Hypothalamus (tissue), 51 donors: ENCODE data around the gene TMEM176B.
A peak's percentile ranks its signal among the peaks of the same experiment; 100 is the strongest.

ENCODE experiments used
- DNase-seq, 51 donors: peaks; one replicate each; lab custom pipeline; 2025; lab: John Stamatoyannopoulos, UW

The TMEM176B gene

DNA sequence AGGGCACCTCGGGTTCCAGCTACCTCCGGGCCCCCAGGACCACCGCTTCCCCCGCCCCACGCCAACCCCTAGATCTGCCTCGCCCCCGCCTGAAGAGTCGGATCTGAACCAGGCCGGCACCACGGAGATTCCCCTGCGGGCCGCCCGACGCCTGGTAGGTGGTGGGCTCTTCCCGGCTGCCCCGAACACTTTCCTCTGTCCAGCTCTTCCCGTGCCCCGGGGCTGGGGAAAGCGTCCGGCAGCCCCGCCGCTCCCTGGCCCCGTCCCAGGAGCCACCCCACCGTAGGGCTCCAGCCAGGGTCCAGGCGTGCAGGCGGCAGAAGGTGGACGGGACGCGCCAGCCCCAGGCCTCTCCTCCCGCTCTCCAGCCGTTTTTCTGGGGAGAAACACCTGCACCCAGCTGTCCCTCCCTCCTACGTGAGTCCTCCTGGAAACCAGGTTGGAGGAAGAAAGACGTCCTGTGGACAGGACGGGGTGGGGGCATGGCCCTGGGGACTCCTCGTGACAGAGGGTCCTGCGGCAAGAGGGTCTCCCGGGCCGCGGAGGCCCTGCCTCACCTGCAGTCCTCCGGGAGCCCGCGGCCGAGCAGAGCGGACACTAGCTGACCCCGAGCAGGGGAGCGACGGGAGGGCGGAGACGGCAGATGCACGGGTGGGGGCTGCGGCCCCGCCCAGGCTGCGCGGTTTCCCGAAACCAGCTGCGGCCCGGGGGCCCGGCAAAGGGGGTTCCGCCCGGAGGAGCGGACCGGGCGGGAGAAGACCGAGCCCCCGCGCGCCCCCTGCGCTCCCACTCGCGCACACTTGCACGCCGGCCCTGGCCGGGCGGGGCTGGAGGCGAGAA, at the start of gene TMEM176B:
TSS of gene TMEM176B (minus strand) at position 624 of the 840 bp plus-strand sequence. CDS start 3,795 bp downstream, outside the sequence.
- peak in 26 of 51 donors; percentile 4 to 78 (median 36) for DNase-seq

DNA sequence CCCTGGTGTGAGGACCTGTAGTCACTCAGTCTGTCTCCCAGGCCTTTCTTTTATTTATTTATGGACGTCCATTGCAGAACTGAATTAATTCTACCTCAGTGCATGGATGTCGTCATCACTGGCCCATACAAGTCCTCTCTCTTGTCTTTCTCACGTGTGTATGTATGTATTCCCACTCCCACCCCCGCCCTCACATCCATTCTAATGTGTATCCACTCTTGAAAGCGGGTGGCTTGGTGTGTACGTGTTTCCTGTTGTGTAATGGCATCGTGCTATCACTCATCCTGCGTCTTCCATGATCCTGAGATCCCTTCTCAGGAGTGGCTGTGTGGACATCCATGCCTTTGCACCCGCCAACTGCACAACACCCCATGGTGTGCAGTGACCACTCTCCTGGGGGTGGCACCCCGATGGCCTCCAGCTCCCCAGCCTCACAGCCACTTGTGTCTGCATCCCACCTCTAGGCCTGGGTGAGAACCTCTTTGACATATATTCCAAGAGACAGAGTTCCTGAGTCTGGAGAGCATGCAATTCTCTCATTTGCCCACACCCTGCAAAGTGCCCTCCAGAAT, 49.1 kb upstream of the TMEM176B start:
- no peak for DNase-seq

DNA sequence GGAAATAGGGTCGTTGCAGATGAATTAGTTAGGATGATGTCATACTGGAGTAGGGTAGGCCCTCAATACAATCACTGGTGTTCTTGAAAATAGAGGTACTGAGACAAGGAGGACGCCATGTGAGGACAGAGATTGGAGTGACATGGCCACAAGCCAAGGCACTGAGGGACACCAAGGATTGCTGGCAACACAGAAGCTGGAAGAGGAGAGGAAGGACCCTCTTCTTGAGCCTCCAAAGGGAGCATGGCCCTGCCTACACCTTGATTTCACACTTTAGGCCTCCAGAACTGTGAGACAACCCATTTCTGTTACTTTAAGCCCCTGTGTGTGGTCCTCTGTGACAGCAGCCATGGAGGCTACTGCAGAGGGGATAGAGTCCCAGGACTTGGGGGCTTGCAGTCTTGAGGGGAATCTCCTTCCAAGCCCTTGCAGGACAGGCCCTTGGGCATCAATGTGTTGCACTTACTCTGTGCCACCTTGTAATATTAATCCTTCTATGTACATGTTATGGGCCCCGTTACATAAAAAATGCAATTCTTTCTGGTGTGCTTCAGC, 48.5 kb upstream of the TMEM176B start:
- DNase-seq: no peak

DNA sequence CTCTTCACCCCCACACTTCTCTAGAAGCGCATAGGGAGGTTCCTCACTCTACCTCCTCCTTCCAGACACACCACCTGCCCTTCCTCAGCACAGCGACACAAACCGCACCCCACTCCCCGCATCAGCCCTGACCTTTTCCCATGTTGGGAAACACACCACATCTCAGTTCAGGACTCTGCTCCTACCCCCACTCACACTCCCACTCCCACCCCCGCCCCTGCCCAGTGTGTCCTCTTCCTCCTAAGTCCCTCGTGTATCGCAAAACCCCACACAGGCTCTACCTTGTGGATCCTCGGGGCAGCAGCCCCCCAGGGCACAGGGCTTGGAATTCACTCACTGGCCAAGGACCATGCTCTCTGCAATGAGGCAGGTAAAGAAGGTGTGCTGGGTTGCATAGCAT, 47.9 kb upstream of the TMEM176B start:
- DNase-seq: no peak

DNA sequence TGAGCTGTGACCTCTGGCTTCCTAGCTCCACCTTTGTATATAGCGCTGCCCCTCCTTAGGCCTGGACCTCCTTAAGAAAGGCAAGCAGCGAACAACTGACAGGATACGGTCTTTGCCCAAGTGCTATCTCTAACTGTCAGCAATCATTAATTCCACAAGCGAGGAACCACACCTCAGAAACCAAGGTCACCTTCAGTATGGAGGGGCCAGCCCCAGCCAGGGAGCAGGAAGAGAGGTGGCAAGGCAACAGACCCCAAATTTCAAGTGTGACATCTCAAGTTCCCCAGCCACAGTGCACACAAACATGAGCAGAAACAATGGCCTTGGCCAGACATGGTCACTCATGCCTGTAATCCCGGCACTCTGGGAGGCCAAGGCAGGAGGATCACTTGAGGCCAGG, 47.4 kb upstream of the TMEM176B start:
- DNase-seq: no peak

DNA sequence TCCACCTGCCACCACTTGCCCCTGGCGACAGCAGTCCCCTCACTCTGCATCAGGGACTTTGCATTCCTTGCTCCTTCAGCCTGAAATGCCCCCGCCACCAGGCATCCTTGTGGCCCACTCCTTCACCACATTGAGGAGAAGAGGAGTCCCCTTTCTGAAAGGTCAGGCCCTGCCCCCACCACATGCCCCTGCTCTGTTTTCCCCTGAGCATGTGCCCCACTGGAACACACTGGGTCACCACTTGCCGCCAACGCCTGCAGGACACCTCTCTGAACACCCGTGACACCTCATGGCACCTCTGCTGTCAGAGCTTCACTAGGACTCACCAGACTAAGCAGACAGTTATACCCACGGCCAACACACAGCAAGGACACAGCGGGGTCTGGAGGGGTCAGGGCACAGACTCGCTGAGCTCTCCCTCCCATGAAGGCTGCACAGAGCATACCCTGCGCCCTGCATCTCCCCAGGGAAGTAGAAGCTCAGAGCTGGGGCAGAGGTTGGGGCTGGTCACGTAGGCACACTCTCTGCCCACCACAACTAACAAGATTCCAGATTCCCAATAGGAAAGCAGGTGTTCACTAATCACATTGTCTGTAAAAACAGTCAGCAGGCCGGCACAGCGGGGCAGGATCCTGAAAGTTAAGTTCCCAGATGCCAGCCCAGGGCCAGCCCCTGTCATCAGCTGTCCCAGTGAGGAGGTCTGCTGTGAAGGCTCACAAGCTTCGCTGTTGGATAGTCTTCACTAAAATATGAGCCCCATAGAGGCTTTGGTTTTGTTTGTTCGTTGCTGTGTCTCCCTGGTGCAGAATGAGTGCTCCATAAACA, 46.3 kb upstream of the TMEM176B start:
- DNase-seq: no peak

DNA sequence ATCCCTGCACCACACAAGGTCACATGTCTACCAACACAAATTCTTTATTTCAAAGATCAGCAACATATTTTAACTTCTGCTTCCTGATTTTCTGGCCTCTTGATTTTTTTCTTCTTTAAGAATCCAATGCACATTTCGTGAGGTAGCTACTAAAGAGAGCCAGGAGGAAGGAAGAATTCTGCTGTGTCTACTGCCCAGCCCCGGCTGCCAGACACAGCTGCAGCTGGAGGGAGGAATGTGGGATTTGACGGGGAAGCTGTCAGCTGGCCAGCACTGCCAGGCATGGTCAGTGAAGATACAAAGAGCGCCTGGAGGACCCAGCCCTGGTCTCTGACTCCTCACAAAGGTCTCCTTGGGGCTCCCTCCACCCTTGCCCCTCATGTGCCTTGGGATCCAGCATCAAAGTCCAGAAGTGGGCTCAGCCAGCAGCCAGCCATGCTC, 45.3 kb upstream of the TMEM176B start:
- peak in 23 of 51 donors; percentile 1 to 54 (median 19) for DNase-seq

DNA sequence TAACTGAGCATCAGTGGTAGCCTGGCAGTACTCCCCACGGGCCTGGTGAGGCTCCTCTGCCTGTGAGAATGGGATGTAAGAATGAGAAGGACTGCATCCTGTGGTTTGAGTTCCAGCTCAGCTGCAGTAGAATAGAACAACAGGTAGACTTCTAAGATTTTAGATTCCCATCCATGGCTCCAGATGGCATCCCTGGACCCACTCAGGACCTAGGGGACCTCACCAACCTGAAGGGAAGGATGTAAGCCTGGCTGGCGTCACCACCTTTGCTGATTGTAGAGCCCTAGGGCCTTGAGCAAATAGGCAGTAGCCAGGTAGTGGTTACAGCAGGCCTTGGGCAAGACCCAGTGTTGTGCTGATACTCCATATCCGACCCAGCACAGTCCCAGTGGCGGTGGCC, 42.6 kb upstream of the TMEM176B start:
- no peak for DNase-seq

DNA sequence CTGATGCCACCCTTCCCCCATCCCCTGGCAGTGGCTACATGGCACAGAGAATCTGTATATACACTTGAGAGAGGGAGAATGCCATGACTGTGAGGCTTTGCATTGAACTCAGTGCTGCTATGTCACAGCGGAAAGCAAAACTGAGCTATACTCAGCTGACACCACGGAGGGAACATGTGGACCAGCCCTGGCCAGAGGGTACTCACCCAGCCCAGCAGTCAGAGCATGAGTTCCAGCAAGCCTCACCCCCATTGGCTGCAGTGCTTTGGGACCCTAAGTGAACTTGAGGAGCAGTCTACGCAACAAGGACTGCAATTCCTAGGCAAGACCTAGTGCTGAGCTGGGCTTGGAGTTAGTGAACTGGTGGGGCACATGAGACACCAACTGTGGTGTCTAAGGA, 41.9 kb upstream of the TMEM176B start:
- no peak for DNase-seq

DNA sequence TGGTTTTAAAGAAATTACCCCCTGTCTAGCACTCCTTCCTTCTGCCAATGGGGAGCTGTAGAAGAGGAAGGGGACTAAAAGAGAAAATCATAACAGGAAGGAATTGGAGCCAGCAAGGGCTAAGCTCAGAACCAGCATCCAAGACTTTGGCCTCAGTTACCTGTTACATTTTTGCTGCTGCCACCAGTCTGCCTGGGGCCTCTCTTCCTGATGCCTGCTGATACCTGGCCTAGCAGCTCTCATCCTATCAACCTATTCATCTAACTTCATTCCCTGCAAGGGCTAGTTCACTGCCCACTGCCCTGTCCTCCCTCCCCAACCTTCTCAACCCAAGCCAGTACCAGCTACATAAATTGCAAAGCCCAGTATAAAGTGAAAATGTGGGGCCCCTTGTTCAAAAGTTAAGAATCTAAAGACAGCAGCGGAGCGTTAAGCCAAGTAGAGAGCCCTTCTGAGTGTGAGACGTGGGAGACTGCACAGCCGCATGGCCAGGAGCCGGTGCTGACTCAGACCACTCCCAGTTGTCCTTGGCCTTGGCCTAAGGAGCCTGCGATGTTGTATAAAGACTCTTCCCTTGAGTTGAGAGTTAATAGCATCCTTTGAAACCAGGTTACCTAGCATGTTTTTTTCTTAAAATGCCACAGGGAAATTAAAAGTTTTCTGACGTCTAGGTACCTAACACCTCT, 38.9 kb upstream of the TMEM176B start:
- no peak for DNase-seq

DNA sequence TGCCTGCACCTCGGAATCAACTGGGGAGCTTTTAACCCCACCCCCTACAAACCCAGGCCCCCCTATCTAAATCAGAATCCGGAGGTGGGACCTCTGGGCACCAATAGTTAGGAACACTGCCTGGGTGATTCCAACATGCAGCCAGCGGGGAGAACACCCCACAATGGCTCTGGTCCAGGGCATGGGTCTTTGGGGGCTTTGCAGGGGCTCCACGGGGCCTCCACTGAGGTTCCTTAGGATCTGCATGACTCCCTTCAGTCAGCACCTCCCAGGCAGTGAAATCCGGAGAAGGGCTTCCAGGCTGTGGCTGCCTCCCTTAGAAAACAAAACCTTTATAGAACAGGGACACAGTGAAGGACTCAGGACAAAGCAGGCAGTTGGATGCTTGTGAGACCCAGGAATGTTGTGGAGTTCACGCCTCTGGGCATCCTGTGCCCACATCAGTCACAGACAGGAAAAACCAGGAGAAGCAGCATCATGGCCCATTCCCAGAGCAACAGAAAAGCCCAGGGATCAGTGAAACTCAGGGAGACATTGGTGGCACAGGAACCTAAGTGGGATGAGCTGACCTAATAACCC, 35.6 kb upstream of the TMEM176B start:
- DNase-seq: no peak

DNA sequence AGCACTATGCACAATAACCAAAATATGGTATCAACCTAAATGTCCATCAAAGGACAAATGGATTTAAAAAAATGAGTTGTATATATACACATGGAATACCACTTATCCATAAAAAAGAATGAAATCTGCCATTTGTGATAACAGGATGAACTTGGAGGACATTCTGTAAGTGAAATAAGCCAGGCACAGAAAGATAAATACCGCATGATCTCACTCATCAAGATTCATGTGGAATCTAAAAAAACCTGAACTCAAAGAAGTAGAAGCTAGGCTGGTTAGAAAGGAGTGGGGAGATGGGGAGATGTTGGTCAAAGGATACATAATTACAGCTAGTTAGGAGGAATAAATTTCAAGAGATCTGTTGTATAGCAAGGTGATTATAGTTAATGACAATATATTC, 34.9 kb upstream of the TMEM176B start:
- DNase-seq: no peak

DNA sequence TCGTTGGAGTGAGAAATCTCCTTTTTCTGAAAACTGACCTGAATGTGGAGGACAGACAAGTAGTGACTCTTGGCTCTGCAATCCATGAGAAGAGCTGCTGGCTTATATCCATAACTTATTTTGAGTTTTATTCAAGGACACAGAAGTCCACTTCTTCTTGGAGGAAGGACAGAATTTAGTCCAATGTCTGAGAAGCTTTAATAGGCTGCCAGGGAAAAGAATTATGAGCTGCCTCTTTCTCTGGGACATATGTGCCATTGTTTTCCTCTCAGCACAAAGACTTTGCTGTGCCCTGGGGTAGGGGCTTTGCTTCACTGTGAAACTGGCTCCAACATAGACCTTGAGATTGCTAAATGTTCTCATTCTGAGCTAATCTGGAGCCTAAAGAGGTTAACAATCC, 31.7 kb upstream of the TMEM176B start:
- DNase-seq: peak in 1 of 51 donors; percentile 7

DNA sequence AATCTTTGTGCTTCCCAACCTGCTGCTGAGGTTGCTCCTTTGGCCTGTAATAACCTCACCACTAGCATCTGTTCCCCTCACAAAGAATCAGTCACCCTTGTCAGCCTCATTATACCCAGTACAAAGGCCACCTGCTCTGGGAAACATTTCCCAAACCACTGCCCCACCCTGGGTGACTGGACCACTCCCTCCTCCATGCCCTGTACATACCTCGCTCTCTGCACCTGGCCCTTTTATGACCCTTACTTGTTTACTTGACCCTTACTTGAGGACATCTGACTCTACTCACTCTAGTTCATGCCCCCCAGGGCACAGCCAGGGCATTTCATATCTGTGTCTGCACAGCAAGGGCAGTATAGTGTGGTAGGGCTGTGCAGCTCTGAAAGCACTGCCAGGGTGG, 30.8 kb upstream of the TMEM176B start:
- no peak for DNase-seq

DNA sequence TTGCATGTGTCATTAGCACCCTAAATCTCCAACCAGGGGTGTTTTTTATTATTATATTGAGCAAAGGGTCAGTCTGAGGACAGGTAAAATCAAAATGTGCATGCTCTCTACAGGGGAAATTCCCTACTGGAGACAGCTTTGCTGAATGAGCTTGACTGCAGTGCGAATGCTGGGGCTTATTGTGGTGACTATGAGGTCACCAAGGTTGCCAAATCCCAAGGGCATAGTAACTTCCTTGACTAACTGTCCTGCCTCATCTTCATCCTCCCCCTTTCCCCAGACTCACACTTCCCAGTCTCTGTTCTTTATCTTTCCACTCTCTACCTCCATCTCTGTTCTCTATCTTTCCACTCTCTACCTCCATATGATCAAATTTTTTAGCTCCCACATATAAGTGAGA, 29.3 kb upstream of the TMEM176B start:
- no peak for DNase-seq

DNA sequence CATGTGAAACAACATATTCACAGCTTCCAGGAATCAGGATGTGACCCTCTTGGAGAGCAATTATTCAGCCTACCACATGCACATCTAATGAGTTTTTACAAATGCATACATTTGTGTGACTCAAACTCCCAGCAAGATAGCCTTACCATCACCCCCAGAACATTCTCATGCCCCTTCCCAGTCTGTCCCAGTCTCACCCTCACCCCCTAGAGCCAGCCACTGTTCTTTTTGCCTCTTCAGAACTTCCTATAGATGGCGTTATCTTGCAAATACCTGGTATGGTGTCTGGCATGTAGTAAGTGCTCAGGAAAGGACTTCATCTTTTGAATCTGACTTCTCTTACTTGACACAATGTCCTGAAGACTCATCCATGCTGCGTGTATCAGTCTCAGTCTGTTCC, 28.2 kb upstream of the TMEM176B start:
- no peak for DNase-seq

DNA sequence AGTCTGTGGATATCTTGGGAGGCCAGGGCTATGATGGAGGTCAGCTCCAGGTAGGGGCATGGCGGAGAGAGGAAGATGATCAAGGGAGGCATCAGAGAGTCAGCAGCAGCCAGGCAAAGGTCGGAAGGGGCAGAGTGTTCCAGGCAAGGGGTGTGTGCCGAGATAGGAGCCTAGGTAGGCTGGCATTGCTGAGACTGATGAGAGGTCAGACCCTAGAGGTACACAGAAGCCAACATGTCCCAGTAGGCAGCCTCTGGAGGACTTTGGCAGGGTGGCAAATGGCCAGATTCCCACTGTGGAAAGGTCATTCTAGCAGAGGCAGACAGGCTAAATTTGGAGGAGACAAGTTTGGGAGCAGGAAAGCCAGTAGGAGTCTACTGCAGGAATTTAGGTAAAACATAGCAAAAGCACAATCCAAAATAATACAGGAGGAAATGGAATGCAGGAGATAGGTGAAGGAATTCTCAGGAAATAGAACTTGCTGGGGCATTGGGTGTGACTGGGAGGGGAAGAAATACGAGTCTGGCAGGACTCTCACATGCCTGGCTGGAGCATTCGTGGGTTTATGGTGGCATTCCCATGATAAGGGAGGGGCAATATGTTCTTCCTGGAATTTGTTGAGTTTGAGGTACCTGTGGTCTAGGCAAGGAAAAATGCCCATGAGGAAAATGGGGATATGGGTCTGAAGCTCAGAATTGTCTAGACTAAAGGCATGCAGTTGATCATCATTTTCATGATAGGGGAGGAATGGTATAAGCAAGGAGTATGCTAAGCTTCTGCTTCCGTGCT, 26.1 kb upstream of the TMEM176B start:
- DNase-seq: no peak

DNA sequence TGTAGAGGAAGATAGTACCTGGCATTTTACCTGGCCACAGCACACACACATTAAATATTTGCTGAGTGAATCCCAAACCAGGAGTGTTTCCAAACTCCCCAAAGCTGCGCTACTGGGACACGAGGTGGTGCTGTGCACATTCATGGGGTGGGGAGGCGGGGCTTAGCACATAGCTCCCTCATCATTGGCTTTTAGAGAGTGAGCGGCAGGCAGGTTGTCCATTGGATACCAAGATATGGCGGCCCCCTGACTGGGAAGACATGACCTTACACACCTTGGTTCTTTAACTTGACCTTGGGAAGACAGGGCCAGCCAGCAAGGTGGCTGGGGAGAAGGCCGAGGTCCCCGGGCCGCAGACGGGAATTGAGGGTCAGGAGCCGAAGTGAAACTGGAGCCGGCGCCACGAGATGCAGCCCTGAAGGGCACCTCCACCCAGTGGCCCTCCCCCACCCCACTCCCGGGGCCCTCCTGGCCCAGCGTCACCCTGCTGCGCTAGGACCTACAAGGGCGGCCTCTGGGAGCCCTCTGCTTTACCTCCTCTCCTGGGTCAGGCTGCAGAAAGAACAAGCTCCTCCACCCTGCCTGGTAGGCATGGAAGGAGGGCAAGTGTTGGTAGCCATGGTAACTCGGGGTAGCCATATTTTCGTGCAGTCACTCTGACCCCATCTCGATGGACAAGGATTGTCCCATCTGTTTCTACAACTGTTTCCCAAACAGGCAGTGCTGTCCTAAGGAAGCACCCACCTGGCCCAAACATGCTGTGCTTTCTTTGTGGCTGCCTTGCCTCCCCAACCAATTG, 24.4 kb upstream of the TMEM176B start:
- no peak for DNase-seq
